K562 (cell line): ENCODE results near the gene TP53BP1. TPM values are rescaled to one million over a fixed set of nuclear protein-coding genes. Genes with fewer than 3 reads are reported as not detected.

Source experiments
- ATAC-seq: fragments of 200-7000 bp; cut with Tn5 transposase; 3 replicates; pipeline ENCODE4 v1.9.1; 2020; ENCODE audit warnings: moderate library complexity
- BruUV-seq: library from RNA; stranded (reverse); fragments of 400-500 nt; replicated peaks from 2 replicates; lab custom pipeline; 2021; lab: Mats Ljungman, UMichigan
- CTCF ChIA-PET: fragments of 300-600 bp; formaldehyde crosslinking; extraction: SDS; loops from one replicate; lab custom pipeline; 2021; ENCODE audit warnings: low intra/inter-chr PET ratio; lab: Yijun Ruan, JAX
- POLR2A ChIA-PET: fragments of 300-600, 350-650 bp; sonication (Branson Sonifier 250); formaldehyde crosslinking; extraction: SDS; loops from one replicate; lab custom pipeline; 2021; ENCODE audit warnings: antibody characterized with exemption, inconsistent platforms; lab: Yijun Ruan, JAX
- DNase-seq, 4 experiments: peaks; one replicate each; pipeline versions ENCODE4 v3.0.0 to v3.0.0-alpha.2; 2011 to 2018; ENCODE audit warnings: low spot score in 3 of 4, mixed read lengths in 3 of 4; ENCODE audit errors: extremely low read depth in 1 of 4
- FAIRE-seq: peaks from 2 replicates; lab custom pipeline; 2011; peaks lifted over from hg19 to GRCh38; lab: Jason Lieb, UNC
- H2AFZ ChIP-seq: 2 replicates; pipeline ENCODE4 v1.6.0; 2011; ENCODE audit warnings: low read depth, low read length, control low read depth, inconsistent platforms
- H3K27ac ChIP-seq: fragments of 200-600 bp; 3 replicates; pipeline ENCODE4 v1.8.0; 2011; ENCODE audit warnings: low read depth, mild to moderate bottlenecking, control low read depth, inconsistent platforms, low read length, moderate library complexity, mixed read lengths; ENCODE audit errors: extremely low read depth
- H3K27me3 ChIP-seq, 2 experiments: fragments of 300-600 bp in 1 of 2; 2 replicates in 1 of 2; 3 replicates in 1 of 2; pipeline versions ENCODE4 v1.6.0 to v1.8.0; 2011; ENCODE audit warnings: inconsistent platforms in 2 of 2, low read length in 2 of 2, mild to moderate bottlenecking in 1 of 2, mixed read lengths in 1 of 2, moderate library complexity in 1 of 2; ENCODE audit not compliant: control insufficient read depth in 2 of 2, insufficient read depth in 2 of 2
- H3K36me3 ChIP-seq: fragments of 300-600 bp; 3 replicates; pipeline ENCODE4 v1.8.0; 2011; ENCODE audit warnings: mild to moderate bottlenecking, low read length, inconsistent platforms; ENCODE audit not compliant: control insufficient read depth, insufficient read depth
- H3K4me1 ChIP-seq, 2 experiments: fragments of 200-600 bp in 1 of 2; replicated peaks in 1 of 2; 2 replicates in 1 of 2; 3 replicates in 1 of 2; pipeline versions ENCODE4 v1.5.1 to v1.8.0; 2011; ENCODE audit warnings: inconsistent platforms in 2 of 2, low read length in 2 of 2, mild to moderate bottlenecking in 1 of 2, mixed read lengths in 1 of 2, moderate library complexity in 1 of 2; ENCODE audit not compliant: control insufficient read depth in 2 of 2, insufficient read depth in 2 of 2
- H3K4me2 ChIP-seq: 2 replicates; pipeline ENCODE4 v1.6.1; 2011; ENCODE audit warnings: low read length, control low read depth, inconsistent platforms, mixed read lengths; ENCODE audit not compliant: insufficient read depth
- H3K4me3 ChIP-seq: fragments of 200-600 bp; sonication (generic), shearing (Covaris generic); 2 replicates; pipeline ENCODE4 v1.5.1; 2016; ENCODE audit warnings: control low read depth, inconsistent platforms
- H3K79me2 ChIP-seq: fragments of 200-600 bp; 3 replicates; pipeline ENCODE4 v1.8.0; 2011; ENCODE audit warnings: low read length, inconsistent platforms; ENCODE audit not compliant: control insufficient read depth, insufficient read depth
- H3K9ac ChIP-seq, 2 experiments: 2 replicates each; pipeline versions ENCODE4 v1.6.0 to v1.6.1; 2011; ENCODE audit warnings: low read depth in 2 of 2, low read length in 2 of 2, control low read depth in 1 of 2, inconsistent platforms in 1 of 2, mild to moderate bottlenecking in 1 of 2, mixed read lengths in 1 of 2; ENCODE audit not compliant: insufficient read depth in 1 of 2
- H3K9me1 ChIP-seq: one replicate; pipeline ENCODE4 v1.6.0; 2011; ENCODE audit warnings: inconsistent platforms, mild to moderate bottlenecking, low read length, moderate library complexity; ENCODE audit not compliant: control insufficient read depth, insufficient read depth
- H3K9me3 ChIP-seq: replicated peaks from 2 replicates; pipeline ENCODE4 v1.5.1; 2011; ENCODE audit warnings: low read depth, low read length, inconsistent platforms; ENCODE audit not compliant: control insufficient read depth, insufficient read depth
- H4K20me1 ChIP-seq: replicated peaks from 2 replicates; pipeline ENCODE4 v1.6.1; 2011; ENCODE audit warnings: low read length, inconsistent platforms, mixed read lengths; ENCODE audit not compliant: control insufficient read depth, insufficient read depth
- ARID1B ChIP-seq: fragments of 450-650 bp; IDR thresholded peaks from 2 replicates; pipeline ENCODE4 v1.6.1; 2016; ENCODE audit warnings: antibody characterized with exemption, mild to moderate bottlenecking, inconsistent platforms
- NFIC ChIP-seq: fragments of 450-650 bp; IDR thresholded peaks from 2 replicates; pipeline ENCODE4 v1.6.1; 2017; ENCODE audit warnings: mild to moderate bottlenecking, inconsistent platforms
- PHF8 ChIP-seq: fragments of 200-600 bp; sonication (generic); IDR thresholded peaks from 2 replicates; pipeline ENCODE4 v1.6.1; 2012; ENCODE audit warnings: mixed run types, mild to moderate bottlenecking, inconsistent platforms, low read length, moderate library complexity, borderline replicate concordance
- XRCC5 ChIP-seq: fragments of 200-400 bp; formaldehyde crosslinking; IDR thresholded peaks from 2 replicates; pipeline ENCODE4 v1.6.1; 2017; ENCODE audit warnings: low read depth, mild to moderate bottlenecking, low read length
- ZFP36 ChIP-seq: fragments of 150-350 bp; IDR thresholded peaks from 2 replicates; pipeline ENCODE4 v1.6.1; 2018; ENCODE audit warnings: low read length, low read depth; ENCODE audit not compliant: partially characterized antibody
- ZKSCAN3 ChIP-seq: fragments of 250-450 bp; sonication (Bioruptor Pico); IDR thresholded peaks from 2 replicates; pipeline ENCODE4 v1.4.0; 2020
- ZNF445 ChIP-seq: fragments of 250-450 bp; sonication (Bioruptor Pico); IDR thresholded peaks from 2 replicates; pipeline ENCODE4 v1.4.0; 2020; ENCODE audit warnings: low read depth, mild to moderate bottlenecking, moderate library complexity
- WGBS: fragments of 100-300 bp; shearing (Covaris generic); methylation state at CpG from one replicate; pipeline ENCODE4 v1.1.6; 2016; ENCODE audit warnings: low coverage, mixed read lengths; ENCODE audit not compliant: insufficient coverage; ENCODE audit errors: missing lambda C conversion rate; 5-methylcytosine and 5-hydroxymethylcytosine counted together
- in situ Hi-C: fragments of 300-500 bp; cut with MboI; formaldehyde crosslinking; loops from 4 replicates; pipeline ENCODE4 v1.15.0; 2018; ENCODE audit warnings: inconsistent platforms, mixed read lengths
- intact Hi-C: fragments of 100-400 bp; cut with micrococcal nuclease; formaldehyde crosslinking; loops from 2 replicates; pipeline ENCODE4 v1.14.2; 2022
- polyA plus RNA-seq, 8 experiments: library from polyadenylated mRNA; depleted of rRNA in 4 of 8; stranded (reverse) in 5 of 8; unstranded in 3 of 8; fragments of >200 nt; fragmentation: Nextera tagmentation in 2 of 8; fragmentation: Illumina TruSeq in 1 of 8; extraction: Ambion mirVana in 2 of 8; extraction: Trizol in 1 of 8; gene quantifications; 2 replicates each; pipeline versions ENCODE4 v1.2.1 to v1.2.3, GENCODE V29; 2011 to 2014; ENCODE audit warnings: inconsistent platforms in 1 of 8, missing spikeins in 1 of 8
- total RNA-seq, 7 experiments: library from RNA; depleted of rRNA in 6 of 7; stranded (reverse); fragments of >200 nt in 6 of 7; fragmentation: Illumina TruSeq in 2 of 7; extraction: Trizol in 2 of 7; gene quantifications; 2 replicates each; pipeline versions ENCODE4 v1.2.1 to v1.2.3, GENCODE V29; 2011 to 2021; ENCODE audit warnings: low replicate concordance in 1 of 7
- TF ChIP-seq, protein P1 (sequence below): IDR thresholded peaks from 2 replicates; pipeline ENCODE4 v1.6.1; 2016; ENCODE audit warnings: missing genetic modification characterization, missing compliant biosample characterization
- TF ChIP-seq, protein P2 (sequence below): fragments of 450-650 bp; IDR thresholded peaks from 2 replicates; pipeline ENCODE4 v1.6.1; 2016; ENCODE audit warnings: borderline replicate concordance

TP53BP1 gene
- total and polyA plus RNA-seq, 9 of the 15 experiments (the other 6 are each of a cell fraction or from before 2014, with no cell fraction given), result 5.7 to 63.3 (median 30.9) TPM

DNA sequence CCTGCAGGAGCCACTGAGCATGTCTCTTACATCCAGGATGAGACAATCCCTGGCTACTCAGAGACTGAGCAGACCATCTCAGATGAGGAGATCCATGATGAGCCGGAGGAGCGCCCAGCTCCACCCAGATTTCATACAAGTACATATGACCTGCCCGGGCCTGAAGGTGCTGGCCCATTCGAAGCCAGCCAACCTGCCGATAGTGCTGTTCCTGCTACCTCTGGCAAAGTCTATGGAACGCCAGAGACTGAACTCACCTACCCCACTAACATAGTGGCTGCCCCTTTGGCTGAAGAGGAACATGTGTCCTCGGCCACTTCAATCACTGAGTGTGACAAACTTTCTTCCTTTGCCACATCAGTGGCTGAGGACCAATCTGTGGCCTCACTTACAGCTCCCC is 30.7 kb upstream of the TP53BP1 start:
- H3K36me3 ChIP-seq, result peaks cover 63% of the 10 kb centered on the region; the same call in 2 of the 3 replicates
- FAIRE-seq (no peak), DNase-seq (no peak), ATAC-seq (no peak)
- ChIA-PET POLR2A (interaction anchor here (1.8 kb wide), 1 partner anchor 9 kb away, joined by 4 read pairs; no protein-coding TSS in a partner anchor), CTCF (no interaction called here)
- peaks cover 5% of the 10 kb centered on the region; the same call in 1 of the 2 replicates for H4K20me1 ChIP-seq
- H3K4me2 ChIP-seq, result no peak overlapping the region
- no peak overlapping the region for H2AFZ ChIP-seq
- BruUV-seq, result no TSS peak
- H3K9me3 ChIP-seq, result no peaks in the 10 kb centered on the region
- H3K27me3 ChIP-seq, result no peaks in the 10 kb centered on the region
- intact Hi-C loops, result no loop called here
- WGBS, result 94% methylated on average over 7 of the region's 7 CpGs
- no peak overlapping the region for H3K27ac ChIP-seq
- H3K79me2 ChIP-seq, result peaks cover 11% of the 10 kb centered on the region; the same call in 2 of the 3 replicates
- H3K9ac ChIP-seq, result no peak overlapping the region
- no peak overlapping the region for H3K4me3 ChIP-seq
- H3K4me1 ChIP-seq, result peaks cover 13 to 20% of the 10 kb centered on the region in 2 experiments; a peak in 4 of 5 replicates
- H3K9me1 ChIP-seq, result no peaks in the 10 kb centered on the region
- in situ Hi-C loops, result no loop called here
- no peak for TF ChIP-seq PHF8
- TF ChIP-seq ARID1B, result no peak
- TF ChIP-seq XRCC5, result no peak
- TF ChIP-seq ZKSCAN3, result no peak
- TF ChIP-seq, protein P1, sequence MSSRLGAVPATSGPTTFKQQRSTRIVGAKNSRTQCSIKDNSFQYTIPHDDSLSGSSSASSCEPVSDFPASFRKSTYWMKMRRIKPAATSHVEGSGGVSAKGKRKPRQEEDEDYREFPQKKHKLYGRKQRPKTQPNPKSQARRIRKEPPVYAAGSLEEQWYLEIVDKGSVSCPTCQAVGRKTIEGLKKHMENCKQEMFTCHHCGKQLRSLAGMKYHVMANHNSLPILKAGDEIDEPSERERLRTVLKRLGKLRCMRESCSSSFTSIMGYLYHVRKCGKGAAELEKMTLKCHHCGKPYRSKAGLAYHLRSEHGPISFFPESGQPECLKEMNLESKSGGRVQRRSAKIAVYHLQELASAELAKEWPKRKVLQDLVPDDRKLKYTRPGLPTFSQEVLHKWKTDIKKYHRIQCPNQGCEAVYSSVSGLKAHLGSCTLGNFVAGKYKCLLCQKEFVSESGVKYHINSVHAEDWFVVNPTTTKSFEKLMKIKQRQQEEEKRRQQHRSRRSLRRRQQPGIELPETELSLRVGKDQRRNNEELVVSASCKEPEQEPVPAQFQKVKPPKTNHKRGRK (tag), result no peak
- TF ChIP-seq ZNF445 (CRISPR knock-in tag), result no peak
- TF ChIP-seq NFIC, result no peak
- no peak for TF ChIP-seq ZFP36
- TF ChIP-seq, protein P2, sequence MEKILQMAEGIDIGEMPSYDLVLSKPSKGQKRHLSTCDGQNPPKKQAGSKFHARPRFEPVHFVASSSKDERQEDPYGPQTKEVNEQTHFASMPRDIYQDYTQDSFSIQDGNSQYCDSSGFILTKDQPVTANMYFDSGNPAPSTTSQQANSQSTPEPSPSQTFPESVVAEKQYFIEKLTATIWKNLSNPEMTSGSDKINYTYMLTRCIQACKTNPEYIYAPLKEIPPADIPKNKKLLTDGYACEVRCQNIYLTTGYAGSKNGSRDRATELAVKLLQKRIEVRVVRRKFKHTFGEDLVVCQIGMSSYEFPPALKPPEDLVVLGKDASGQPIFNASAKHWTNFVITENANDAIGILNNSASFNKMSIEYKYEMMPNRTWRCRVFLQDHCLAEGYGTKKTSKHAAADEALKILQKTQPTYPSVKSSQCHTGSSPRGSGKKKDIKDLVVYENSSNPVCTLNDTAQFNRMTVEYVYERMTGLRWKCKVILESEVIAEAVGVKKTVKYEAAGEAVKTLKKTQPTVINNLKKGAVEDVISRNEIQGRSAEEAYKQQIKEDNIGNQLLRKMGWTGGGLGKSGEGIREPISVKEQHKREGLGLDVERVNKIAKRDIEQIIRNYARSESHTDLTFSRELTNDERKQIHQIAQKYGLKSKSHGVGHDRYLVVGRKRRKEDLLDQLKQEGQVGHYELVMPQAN, result no peak
